SK-N-SH treated with all-trans-retinoic acid at 6 μM for 48 hours (cell line): ENCODE results near the gene JMJD4.

Source experiments
- BACH2 ChIP-seq: fragments of 250-450 bp; sonication (Bioruptor Pico); IDR thresholded peaks from 2 replicates; pipeline ENCODE4 v1.9.0; 2021; ENCODE audit warnings: mild to moderate bottlenecking, borderline replicate concordance
- ESRRG ChIP-seq: fragments of 250-450 bp; sonication (Bioruptor Pico); IDR thresholded peaks from 2 replicates; pipeline ENCODE4 v1.6.1; 2021; ENCODE audit warnings: mild to moderate bottlenecking
- GLIS3 ChIP-seq: fragments of 250-450 bp; sonication (Bioruptor Pico); IDR thresholded peaks from 2 replicates; pipeline ENCODE4 v1.5.0; 2020; ENCODE audit warnings: mild to moderate bottlenecking, moderate library complexity
- RARB ChIP-seq: fragments of 250-450 bp; sonication (Bioruptor Pico); IDR thresholded peaks from 2 replicates; pipeline ENCODE4 v1.8.0; 2021; ENCODE audit warnings: mild to moderate bottlenecking, moderate library complexity
- SNAI2 ChIP-seq: fragments of 250-450 bp; sonication (Bioruptor Pico); IDR thresholded peaks from 2 replicates; pipeline ENCODE4 v1.5.0; 2020; ENCODE audit warnings: mild to moderate bottlenecking, moderate library complexity
- TCF4 ChIP-seq: fragments of 250-450 bp; sonication (Bioruptor Pico); IDR thresholded peaks from 2 replicates; pipeline ENCODE4 v1.8.0; 2021; ENCODE audit warnings: mild to moderate bottlenecking, moderate library complexity, borderline replicate concordance
- ZFP3 ChIP-seq: fragments of 250-450 bp; sonication (Bioruptor Pico); IDR thresholded peaks from 2 replicates; pipeline ENCODE4 v1.5.0; 2020; ENCODE audit warnings: mild to moderate bottlenecking, moderate library complexity
- ZFP30 ChIP-seq: fragments of 450-650 bp; formaldehyde crosslinking; IDR thresholded peaks from 2 replicates; pipeline ENCODE4 v1.5.0; 2022; ENCODE audit warnings: mild to moderate bottlenecking, moderate library complexity
- ZNF70 ChIP-seq: fragments of 450-650 bp; formaldehyde crosslinking; IDR thresholded peaks from 2 replicates; pipeline ENCODE4 v1.5.0; 2020; ENCODE audit warnings: mild to moderate bottlenecking, moderate library complexity
- TF ChIP-seq, protein P1 (sequence below): fragments of 250-450 bp; sonication (Bioruptor Pico); IDR thresholded peaks from 2 replicates; pipeline ENCODE4 v1.8.0; 2020; ENCODE audit warnings: mild to moderate bottlenecking, moderate library complexity, borderline replicate concordance
- TF ChIP-seq, protein P2 (sequence below): fragments of 250-450 bp; sonication (Bioruptor Pico); IDR thresholded peaks from 2 replicates; pipeline ENCODE4 v1.5.1; 2020; ENCODE audit warnings: low read depth, mild to moderate bottlenecking, moderate library complexity
- TF ChIP-seq, protein P3 (sequence below): fragments of 250-450 bp; sonication (Bioruptor Pico); IDR thresholded peaks from 2 replicates; pipeline ENCODE4 v1.5.1; 2021; ENCODE audit warnings: mild to moderate bottlenecking, moderate library complexity
- TF ChIP-seq, protein P4 (sequence below): fragments of 250-450 bp; sonication (Bioruptor Pico); IDR thresholded peaks from 2 replicates; pipeline ENCODE4 v1.5.0; 2020; ENCODE audit warnings: mild to moderate bottlenecking, moderate library complexity

DNA sequence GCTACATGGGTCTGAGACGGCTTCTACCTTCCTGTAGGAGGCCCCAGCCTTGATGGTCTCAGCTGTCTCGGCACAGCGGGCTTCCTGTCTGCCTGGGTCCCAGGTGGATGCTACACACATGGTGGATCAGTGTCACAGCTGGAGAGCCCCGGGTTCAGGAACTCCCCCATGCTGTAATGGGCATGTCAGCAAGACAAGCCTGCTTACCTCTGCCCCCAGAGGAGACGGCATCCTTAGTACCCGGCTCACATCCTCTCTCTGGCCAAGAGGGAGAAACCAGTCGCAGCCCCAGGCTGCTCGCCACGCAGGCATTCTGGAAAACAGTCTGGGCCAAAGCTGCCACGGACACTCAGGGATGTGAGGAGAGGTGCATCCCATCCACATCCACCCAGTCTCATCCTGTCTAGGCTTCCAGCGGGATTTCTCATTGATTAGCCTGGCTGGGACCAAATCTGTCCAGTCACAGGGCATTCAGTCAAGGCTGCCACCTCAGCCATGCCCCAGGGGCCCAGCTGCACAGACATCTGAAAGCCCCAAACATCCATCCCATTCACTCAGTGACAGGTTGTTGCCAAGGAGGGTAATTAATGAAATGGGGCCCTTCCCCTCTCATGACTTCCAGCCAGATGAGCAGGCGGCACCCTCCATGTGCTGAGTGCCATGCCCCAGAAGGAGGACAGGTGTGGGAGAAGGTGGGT, 10.6 kb upstream of the JMJD4 start:
- TF ChIP-seq, protein P1, sequence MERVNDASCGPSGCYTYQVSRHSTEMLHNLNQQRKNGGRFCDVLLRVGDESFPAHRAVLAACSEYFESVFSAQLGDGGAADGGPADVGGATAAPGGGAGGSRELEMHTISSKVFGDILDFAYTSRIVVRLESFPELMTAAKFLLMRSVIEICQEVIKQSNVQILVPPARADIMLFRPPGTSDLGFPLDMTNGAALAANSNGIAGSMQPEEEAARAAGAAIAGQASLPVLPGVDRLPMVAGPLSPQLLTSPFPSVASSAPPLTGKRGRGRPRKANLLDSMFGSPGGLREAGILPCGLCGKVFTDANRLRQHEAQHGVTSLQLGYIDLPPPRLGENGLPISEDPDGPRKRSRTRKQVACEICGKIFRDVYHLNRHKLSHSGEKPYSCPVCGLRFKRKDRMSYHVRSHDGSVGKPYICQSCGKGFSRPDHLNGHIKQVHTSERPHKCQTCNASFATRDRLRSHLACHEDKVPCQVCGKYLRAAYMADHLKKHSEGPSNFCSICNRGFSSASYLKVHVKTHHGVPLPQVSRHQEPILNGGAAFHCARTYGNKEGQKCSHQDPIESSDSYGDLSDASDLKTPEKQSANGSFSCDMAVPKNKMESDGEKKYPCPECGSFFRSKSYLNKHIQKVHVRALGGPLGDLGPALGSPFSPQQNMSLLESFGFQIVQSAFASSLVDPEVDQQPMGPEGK = no peak
- TF ChIP-seq ESRRG (CRISPR knock-in tag) (no peak), SNAI2 (no peak), TCF4 (CRISPR knock-in tag) (no peak), RARB (no peak), GLIS3 (CRISPR knock-in tag) (no peak), ZFP30 (no peak), ZFP3 (CRISPR knock-in tag) (no peak), ZNF70 (no peak), BACH2 (CRISPR knock-in tag) (no peak)
- TF ChIP-seq, protein P2, sequence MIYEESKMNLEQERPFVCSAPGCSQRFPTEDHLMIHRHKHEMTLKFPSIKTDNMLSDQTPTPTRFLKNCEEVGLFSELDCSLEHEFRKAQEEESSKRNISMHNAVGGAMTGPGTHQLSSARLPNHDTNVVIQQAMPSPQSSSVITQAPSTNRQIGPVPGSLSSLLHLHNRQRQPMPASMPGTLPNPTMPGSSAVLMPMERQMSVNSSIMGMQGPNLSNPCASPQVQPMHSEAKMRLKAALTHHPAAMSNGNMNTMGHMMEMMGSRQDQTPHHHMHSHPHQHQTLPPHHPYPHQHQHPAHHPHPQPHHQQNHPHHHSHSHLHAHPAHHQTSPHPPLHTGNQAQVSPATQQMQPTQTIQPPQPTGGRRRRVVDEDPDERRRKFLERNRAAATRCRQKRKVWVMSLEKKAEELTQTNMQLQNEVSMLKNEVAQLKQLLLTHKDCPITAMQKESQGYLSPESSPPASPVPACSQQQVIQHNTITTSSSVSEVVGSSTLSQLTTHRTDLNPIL (CRISPR knock-in tag) = no peak
- TF ChIP-seq, protein P3, sequence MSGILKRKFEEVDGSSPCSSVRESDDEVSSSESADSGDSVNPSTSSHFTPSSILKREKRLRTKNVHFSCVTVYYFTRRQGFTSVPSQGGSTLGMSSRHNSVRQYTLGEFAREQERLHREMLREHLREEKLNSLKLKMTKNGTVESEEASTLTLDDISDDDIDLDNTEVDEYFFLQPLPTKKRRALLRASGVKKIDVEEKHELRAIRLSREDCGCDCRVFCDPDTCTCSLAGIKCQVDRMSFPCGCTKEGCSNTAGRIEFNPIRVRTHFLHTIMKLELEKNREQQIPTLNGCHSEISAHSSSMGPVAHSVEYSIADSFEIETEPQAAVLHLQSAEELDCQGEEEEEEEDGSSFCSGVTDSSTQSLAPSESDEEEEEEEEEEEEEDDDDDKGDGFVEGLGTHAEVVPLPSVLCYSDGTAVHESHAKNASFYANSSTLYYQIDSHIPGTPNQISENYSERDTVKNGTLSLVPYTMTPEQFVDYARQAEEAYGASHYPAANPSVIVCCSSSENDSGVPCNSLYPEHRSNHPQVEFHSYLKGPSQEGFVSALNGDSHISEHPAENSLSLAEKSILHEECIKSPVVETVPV (CRISPR knock-in tag) = no peak
- TF ChIP-seq, protein P4, sequence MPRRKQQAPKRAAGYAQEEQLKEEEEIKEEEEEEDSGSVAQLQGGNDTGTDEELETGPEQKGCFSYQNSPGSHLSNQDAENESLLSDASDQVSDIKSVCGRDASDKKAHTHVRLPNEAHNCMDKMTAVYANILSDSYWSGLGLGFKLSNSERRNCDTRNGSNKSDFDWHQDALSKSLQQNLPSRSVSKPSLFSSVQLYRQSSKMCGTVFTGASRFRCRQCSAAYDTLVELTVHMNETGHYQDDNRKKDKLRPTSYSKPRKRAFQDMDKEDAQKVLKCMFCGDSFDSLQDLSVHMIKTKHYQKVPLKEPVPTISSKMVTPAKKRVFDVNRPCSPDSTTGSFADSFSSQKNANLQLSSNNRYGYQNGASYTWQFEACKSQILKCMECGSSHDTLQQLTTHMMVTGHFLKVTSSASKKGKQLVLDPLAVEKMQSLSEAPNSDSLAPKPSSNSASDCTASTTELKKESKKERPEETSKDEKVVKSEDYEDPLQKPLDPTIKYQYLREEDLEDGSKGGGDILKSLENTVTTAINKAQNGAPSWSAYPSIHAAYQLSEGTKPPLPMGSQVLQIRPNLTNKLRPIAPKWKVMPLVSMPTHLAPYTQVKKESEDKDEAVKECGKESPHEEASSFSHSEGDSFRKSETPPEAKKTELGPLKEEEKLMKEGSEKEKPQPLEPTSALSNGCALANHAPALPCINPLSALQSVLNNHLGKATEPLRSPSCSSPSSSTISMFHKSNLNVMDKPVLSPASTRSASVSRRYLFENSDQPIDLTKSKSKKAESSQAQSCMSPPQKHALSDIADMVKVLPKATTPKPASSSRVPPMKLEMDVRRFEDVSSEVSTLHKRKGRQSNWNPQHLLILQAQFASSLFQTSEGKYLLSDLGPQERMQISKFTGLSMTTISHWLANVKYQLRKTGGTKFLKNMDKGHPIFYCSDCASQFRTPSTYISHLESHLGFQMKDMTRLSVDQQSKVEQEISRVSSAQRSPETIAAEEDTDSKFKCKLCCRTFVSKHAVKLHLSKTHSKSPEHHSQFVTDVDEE = no peak
